HepG2 (cell line): ENCODE results near the gene SLC39A8.

ENCODE experiments used
- KMT2A ChIP-seq: sonication (generic); formaldehyde crosslinking; IDR thresholded peaks from 2 replicates; pipeline ENCODE4 v1.4.0; 2020; ENCODE audit warnings: missing genetic modification reagents
- NFIC ChIP-seq: IDR thresholded peaks from 2 replicates; pipeline ENCODE4 v1.6.1; 2012; ENCODE audit warnings: mild to moderate bottlenecking, low read length, inconsistent platforms
- ZNF644 ChIP-seq: IDR thresholded peaks from 2 replicates; pipeline ENCODE4 v1.6.1; 2016; ENCODE audit warnings: low read depth
- TF ChIP-seq, protein P1 (sequence below): sonication (generic); formaldehyde crosslinking; IDR thresholded peaks from 2 replicates; pipeline ENCODE4 v1.5.0; 2020; ENCODE audit warnings: mild to moderate bottlenecking, missing genetic modification reagents, moderate library complexity
- TF ChIP-seq, protein P2 (sequence below): sonication (generic); formaldehyde crosslinking; IDR thresholded peaks from 2 replicates; pipeline ENCODE4 v1.8.0; 2022; ENCODE audit warnings: missing genetic modification reagents, mild to moderate bottlenecking, borderline replicate concordance

DNA sequence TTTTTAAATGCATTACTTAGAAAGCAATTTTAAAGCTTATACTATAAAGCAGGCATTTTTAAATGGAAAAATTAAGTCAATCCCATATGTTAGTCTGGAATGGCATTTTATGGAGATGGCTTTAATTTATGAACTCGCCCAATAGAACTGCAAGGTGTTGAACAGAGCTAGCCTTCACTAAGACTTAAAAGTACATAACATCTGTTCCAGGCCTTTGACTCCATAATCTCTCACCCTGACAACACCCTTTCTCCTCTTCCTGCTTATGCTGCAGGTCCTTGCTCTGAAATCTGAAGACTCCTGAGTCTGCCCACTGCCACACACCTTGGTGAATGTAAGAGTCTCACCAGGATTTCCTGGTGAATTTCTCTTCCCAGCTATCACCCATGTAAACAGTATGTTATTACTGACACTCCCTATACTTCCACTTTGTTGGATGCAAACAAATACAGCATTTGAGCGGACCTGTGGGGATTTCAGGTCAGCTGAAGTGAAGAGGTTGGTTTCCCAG lies 17.7 kb upstream of the SLC39A8 start:
- TF ChIP-seq, protein P1, sequence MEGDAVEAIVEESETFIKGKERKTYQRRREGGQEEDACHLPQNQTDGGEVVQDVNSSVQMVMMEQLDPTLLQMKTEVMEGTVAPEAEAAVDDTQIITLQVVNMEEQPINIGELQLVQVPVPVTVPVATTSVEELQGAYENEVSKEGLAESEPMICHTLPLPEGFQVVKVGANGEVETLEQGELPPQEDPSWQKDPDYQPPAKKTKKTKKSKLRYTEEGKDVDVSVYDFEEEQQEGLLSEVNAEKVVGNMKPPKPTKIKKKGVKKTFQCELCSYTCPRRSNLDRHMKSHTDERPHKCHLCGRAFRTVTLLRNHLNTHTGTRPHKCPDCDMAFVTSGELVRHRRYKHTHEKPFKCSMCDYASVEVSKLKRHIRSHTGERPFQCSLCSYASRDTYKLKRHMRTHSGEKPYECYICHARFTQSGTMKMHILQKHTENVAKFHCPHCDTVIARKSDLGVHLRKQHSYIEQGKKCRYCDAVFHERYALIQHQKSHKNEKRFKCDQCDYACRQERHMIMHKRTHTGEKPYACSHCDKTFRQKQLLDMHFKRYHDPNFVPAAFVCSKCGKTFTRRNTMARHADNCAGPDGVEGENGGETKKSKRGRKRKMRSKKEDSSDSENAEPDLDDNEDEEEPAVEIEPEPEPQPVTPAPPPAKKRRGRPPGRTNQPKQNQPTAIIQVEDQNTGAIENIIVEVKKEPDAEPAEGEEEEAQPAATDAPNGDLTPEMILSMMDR (CRISPR knock-in tag): no peak
- TF ChIP-seq KMT2A (CRISPR knock-in tag) (no peak), ZNF644 (no peak), NFIC (no peak)
- TF ChIP-seq, protein P2, sequence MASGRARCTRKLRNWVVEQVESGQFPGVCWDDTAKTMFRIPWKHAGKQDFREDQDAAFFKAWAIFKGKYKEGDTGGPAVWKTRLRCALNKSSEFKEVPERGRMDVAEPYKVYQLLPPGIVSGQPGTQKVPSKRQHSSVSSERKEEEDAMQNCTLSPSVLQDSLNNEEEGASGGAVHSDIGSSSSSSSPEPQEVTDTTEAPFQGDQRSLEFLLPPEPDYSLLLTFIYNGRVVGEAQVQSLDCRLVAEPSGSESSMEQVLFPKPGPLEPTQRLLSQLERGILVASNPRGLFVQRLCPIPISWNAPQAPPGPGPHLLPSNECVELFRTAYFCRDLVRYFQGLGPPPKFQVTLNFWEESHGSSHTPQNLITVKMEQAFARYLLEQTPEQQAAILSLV (CRISPR knock-in tag): no peak
